Measurements from ENCODE around the gene SYDE1.
"Not testable (repeated sequence)": the region's sequence is repeated elsewhere in the genome, so short reads cannot be mapped to it uniquely, and the experiment has no call there.

The SYDE1 gene, protein sequence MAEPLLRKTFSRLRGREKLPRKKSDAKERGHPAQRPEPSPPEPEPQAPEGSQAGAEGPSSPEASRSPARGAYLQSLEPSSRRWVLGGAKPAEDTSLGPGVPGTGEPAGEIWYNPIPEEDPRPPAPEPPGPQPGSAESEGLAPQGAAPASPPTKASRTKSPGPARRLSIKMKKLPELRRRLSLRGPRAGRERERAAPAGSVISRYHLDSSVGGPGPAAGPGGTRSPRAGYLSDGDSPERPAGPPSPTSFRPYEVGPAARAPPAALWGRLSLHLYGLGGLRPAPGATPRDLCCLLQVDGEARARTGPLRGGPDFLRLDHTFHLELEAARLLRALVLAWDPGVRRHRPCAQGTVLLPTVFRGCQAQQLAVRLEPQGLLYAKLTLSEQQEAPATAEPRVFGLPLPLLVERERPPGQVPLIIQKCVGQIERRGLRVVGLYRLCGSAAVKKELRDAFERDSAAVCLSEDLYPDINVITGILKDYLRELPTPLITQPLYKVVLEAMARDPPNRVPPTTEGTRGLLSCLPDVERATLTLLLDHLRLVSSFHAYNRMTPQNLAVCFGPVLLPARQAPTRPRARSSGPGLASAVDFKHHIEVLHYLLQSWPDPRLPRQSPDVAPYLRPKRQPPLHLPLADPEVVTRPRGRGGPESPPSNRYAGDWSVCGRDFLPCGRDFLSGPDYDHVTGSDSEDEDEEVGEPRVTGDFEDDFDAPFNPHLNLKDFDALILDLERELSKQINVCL

DNA sequence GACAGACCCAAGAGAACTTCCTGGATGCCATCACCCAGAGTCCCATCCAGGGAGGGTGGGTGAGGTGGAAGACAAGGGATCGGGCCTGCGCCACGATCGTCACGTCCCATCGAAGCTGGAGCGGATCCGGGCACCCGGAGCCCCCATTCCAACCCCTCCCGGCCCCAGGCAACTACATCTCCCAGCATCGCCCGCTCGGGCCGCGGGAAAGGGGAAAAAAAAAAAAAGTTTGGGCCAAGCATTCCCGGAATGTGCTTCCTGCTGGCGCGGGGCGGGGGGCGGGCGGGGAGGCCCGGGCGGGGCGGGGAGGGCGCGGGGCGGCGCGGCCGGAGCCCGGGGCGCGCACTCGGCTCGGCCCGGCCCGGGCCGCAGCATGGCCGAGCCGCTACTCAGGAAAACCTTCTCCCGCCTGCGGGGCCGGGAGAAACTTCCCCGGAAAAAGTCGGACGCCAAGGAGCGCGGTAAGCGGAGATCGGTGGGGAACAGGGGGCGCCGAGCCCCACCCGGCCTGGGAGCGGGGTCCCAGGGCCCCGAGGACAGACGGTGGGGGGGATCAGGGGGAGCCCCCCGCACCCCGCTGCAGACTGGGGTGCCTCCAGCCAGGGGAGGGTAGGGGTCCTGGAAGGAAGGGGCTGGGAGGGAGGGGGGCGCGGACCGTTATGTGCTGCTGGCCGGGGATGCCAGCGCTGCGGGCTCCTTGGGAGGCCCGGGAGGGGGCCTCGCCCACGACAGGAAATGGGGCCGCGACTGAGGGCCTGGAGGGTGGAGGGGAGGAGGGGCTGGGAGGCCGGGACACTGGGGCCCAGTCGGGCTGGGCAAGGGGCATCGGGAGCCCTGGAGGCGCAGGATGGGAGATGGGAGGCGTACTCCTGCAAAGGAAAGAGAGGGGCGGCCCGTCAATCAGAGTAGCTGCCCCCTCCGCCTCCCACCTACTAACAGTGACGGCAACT, at the start of gene SYDE1:
SYDE1 (plus strand) TSS at position 341 of the 950 bp plus-strand sequence; CDS start at position 374, 33 bp downstream.
- DNase-seq (ENCODE audit: low spot score): peak; percentile 92

DNA sequence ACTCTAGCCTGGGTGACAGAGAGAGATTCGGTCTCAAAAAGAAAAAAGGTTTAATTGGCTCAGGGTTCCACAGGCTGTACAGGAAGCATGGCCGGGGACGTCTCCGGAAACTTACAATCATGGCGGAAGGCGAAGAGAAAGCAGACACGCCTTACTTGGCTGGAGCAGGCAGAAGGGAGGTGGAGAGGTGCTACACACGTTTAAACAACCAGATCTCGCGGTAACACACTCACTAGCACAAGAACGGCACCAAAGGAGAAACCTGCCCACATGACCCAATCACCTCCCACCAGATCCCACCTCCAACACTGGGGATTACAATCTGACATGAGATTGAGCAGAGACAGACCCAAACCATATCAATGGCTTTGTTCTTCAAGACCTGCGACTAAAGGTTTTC, 45.2 kb upstream of the SYDE1 start:
- no peak for DNase-seq (ENCODE audit: low spot score)

DNA sequence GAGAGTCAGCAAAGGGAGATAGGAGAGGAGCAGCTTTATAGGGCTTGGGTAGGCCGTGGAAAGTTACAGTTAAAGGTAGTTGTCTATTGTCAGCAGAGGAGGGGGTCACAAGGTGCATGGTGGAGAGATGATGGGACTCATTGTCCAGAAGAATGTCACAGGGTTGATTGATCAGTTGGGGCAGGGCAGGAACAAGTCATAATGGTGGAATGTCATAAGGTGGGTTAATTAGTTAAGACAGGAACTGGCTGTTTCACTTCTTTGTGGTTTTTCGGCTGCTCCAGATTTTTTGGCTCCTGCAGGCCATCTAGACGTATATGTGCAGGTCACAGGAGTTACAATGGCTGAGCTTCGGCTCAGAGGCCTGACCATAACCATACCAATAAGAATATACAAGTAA, 36.8 kb upstream of the SYDE1 start:
- not testable (repeated sequence) for DNase-seq (ENCODE audit: low spot score)

DNA sequence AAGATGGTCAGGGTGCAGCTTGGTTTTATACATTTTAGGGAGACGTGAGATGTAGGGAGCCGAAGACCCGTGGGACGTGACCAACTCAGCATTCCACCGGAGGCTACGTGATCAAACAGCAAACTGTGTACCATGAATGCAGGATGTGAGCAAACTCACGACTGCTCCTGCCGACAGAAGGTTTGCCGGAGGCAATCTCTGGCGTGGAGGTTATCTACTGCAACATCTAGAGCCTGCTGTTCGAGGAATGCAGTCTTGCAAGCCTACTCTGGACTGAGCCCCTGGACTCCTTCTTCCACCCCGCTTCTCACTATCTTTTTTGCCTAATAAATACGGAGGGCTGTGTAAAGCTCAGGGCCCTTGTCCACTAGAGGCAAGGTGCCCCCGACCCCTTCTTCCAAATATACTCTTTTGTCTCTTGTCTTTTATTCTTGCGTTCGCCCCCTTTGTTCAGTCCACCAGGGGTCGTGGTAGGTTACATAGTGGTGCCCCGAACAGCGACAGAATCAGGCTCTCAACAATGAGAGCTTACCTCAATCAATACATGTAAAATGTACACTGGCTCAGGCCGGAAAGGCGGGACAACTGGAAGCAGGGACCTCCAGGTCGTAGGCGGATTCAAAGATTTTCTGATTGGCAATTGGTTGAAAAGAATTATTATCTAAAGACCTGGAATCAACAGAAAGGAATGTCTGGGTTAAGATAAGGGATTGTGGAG, 34.1 kb upstream of the SYDE1 start:
- DNase-seq (ENCODE audit: low spot score): no peak

DNA sequence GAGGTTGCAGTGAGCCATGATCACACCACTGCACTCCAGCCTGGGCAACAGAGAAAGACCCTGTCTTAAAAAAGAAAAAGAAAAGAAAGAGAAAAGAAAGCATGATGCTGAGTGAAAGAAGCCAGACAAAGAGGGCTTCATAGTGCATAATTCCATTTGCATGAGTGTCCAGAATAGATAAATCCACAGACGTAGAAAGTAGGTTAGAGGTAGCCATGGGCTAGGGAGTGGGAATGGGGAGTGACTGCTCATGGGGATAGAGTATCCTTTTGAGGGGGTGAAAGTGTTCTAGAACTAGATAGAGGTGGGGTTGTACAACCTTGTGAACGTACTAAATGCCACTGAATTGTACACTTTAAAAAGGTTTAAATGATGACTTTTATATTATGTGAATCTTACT, 32.8 kb upstream of the SYDE1 start:
- DNase-seq (ENCODE audit: low spot score): no peak

DNA sequence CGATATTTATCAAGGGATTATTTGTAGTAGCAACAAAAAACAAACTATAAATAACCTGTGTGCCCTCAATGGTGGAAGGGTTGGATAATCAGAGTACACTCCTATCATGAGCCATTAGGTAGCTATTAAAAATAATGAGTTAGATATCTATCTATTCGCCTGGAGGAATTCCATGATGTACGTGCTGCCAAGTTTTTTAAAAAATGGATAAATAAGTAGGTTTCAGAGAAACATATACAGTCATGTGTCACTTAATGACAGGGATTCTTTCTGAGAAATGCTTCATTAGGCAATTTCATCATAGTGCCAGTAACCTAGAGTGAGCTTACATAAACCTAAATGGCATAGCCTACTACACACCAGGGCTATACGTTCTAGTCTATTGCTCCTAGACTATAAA, 31.4 kb upstream of the SYDE1 start:
- DNase-seq (ENCODE audit: low spot score): no peak

DNA sequence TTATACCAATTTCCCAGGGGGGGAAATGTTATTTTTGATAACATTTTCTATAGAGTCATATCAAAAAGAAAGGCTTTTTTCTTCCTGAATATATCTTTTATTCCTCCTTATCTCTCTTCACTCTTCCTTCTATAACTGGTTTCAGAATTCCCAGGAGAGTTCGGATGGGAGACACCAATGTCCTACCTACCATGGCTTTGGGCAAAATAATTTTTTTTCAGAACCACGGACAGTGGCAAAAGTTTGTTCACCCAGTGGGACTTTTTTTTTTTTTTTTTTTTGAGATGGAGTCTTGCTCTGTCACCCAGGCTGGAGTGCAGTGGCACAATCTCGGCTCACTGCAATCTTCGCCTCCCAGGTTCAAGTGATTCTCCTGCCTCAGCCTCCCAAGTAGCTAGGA, 27.2 kb upstream of the SYDE1 start:
- DNase-seq (ENCODE audit: low spot score): not testable (repeated sequence)

DNA sequence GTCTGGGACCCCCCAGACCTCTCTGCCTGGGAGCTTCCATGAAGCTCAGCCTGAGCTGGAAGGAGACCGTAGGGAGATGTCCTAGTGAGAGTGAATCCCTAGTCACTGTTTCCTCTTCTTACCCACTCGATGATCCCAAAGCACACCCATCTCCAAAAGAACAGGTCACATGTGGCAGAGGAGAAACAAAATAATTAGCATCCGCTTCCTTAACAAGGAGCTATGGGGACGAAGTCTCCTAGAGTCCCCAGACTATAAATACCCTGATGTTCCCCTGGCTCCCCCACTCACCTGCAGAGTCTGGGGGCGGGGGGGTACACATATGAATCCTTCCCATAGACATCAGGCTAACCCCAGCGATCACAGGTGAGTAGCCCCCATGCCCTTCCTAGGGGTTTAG, 25.3 kb upstream of the SYDE1 start, which contains the start of gene OR1I1:
OR1I1 (plus strand) TSS at position 301 of the 400 bp plus-strand sequence. CDS start 4,855 bp downstream, outside the sequence.
- no peak for DNase-seq (ENCODE audit: low spot score)

DNA sequence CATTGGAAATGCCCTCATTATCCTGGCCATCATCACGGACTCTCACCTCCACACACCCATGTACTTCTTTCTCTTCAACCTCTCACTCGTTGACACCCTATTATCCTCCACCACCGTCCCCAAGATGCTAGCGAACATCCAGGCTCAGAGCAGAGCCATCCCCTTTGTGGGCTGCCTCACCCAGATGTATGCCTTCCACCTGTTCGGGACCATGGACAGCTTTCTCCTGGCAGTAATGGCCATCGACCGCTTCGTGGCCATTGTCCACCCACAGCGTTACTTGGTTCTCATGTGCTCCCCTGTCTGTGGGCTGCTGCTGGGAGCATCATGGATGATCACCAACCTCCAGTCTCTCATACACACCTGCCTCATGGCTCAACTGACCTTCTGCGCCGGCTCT, 20.0 kb upstream of the SYDE1 start:
- no peak for DNase-seq (ENCODE audit: low spot score)

DNA sequence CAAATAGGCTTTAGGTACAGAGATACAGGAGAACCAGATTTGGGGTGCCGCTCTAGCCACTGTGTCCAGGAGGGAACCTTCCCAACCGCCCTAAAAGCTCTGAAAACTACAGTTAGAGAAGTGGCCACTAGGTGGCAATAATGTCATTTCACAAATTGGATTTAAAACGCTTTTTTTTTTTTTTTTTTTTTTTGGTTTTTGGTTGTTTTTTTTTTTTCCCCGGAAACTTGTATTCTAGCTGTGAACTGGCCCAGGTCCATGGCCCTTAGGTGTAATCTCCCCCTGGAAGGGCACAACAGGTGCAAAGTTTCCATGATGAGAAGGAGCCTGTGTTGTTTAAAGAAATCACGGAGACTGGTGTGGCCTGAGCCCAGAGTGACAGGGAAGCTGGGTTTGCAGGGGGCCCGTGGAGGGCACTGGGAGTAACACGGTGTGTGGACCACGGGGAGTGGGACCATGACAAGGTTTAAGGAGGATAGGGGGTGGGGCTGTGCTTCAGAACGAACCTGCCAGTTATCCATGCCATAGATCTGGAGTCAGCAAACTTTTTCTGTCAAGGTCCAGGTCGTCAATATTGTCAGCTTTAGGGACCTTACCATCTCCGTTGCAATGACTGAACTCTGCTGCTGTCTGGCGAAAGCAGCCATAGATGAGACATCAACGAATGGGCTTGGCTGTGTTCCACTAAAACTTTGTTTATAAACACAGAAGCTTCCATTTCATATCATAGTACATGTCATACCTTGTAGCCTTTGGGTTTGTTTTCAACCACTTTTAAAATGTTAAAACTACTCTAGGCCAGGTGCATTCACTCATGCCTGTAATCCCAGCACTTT, 15.1 kb upstream of the SYDE1 start:
- peak; percentile 36 for DNase-seq (ENCODE audit: low spot score)

DNA sequence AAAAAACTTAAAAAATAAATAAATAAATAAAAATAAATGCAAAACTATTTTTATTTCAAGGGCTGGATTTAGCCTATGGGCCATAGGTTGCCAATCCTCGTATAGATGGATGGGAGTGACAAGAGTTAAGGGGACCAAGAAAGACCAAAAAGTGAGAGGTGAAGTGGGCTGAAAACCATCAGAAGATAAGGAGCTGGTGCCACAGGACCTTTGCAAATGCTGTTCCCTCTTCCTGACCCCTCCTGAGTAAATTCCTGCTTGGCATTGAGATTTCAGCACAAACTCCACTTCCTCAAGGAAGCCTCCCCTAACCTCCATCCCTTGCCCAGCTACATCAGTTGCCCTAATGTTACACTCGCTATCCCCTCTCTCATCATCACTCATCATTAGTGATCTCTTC, 14.2 kb upstream of the SYDE1 start:
- no peak for DNase-seq (ENCODE audit: low spot score)

DNA sequence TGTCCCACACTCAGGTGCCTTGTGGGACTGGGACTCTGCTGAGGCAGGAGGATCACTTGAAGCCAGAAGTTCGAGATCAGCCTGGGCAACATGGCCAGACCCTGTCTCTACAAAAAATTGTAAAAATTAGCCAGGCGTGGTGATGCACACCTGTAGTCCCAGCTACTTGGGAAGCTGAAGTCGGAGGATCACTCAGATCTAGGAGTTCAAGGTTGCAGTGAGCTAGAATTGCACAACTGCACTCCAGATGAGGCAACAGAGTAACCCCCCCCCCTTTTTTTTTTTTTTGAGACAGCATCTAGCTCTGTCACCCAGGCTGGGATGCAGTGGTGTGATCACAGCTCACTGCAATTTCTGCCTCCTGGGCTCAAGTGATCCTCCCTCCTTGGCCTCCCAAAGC, 11.0 kb upstream of the SYDE1 start:
- no peak for DNase-seq (ENCODE audit: low spot score)

DNA sequence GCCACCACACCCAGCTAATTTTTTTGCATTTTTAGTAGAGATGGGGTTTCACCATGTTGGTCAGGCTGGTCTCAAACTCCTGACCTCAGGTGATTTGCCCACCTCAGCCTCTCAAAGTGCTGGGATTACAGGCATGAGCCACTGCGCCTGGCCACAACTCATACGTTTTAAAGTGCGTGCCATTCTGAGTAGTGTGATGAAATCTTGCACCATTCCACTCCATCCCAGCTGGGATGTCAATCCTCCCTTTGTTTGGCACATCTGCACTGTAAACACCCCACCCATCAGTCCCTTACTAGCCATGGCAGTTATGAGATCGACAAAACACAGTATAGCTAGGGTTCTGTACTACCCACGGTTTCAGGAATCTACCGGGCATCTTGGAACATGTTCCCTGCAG, 9.2 kb upstream of the SYDE1 start:
- not testable (repeated sequence) for DNase-seq (ENCODE audit: low spot score)

DNA sequence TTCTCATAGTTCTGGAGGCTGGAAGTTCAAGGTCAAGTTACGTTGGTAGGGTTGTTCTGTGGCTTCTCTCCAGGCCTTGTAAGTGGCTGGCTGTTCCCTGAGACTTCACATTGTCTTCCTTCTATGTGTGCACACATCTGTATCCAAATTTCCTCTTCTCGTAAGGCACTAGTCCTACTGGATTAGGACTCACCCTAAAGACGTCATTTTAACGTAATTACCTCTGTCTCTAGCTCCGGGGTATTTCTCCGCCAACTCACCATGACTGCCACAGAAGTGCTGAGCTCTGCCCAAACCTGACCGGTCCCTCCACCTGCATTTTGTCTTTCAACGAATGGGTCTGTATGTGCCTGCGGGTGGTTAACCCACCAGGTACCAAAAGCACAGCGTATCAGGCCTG, 8.7 kb upstream of the SYDE1 start:
- DNase-seq (ENCODE audit: low spot score): no peak

DNA sequence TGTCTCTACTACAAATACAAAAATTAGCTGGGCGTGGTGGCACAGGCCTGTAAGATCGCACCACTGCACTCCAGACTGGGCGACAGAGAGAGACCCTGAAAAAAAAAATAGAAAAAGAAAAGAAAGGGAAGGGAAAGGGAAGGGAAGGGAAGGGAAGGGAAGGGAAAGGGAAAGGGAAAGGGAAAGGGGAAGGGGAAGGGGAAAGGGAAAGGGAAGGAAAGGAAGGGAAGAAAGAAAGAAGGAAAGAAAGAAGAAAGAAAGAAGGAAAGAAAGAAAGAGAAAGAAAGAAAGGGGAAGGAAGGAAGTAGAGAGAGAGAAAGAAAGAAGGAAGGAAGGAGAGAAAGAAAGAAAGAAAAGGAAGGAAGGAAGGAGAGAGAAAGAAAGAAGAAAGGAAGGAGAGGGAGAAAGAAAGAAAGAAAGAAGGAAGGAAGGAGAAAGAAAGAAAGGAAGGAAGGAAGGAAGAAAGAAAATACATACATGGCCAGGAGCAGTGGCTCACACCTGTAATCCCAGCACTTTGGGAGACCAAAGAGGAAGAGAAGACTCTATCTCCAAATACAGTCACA, 8.1 kb upstream of the SYDE1 start:
- DNase-seq (ENCODE audit: low spot score): no peak

DNA sequence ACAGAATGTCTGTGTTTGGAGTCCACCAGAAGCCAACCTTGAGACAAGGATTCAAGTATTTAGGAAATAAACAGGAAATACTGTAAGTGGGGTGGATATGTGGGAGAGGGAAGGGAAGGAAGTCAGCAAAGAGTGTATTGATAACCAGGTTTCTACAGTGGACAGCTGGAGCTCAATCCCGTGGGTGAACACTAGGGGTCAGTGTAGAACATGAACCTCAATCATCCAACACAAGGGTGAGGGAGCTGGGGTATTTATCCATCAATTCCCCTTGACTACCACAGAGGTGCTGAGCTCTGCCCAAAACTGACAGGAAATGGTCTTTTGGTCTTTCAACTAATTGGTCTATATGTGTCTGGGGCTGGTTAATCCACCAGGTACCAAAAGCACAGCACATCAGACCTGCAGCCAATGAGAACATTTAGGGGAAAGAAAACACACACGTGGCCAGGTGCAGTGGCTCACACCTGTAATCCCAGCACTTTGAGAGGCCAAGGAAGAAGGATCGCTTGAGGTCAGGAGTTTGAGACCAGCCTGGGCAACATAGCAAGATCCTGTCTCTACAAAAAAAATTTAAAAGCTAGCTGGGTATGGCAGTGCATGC, 5.6 kb upstream of the SYDE1 start:
- no peak for DNase-seq (ENCODE audit: low spot score)

DNA sequence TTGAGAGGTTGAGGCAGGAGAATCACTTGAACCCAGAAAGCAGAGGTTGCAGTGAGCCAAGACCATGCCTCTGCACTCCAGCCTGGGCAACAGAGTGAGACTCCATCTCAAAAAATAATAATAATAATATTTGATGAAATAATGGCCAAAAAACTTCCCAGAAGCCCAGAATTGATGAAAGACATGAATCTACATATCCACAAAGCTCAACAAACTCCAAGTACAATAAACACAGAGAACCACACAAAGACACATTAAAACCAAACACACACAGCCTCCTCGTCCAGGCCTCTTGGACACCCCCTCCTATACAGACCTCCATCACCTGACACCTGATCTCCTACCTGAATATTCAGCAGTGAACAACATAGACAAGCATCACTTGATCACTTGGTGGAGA, 3.2 kb upstream of the SYDE1 start:
- DNase-seq (ENCODE audit: low spot score): no peak

DNA sequence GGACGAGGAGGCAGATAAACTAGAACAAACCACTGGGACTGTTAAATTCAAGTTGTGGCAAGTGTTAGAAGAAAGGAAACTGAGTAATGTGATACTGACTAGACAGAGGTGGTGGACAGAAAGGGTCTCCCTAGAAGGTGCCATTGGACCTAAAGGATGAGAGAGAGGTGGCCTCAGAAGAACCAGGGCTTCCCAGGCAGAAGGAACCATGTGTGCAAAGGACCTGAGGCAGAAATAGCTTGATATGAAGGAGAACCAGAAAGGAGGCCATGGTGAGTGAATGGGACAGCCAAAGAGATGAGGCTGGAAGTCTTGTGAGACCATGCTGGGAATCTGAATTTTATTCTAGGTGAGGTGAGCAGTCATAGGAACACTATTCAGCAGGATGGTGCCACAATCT, 2.8 kb upstream of the SYDE1 start:
- no peak for DNase-seq (ENCODE audit: low spot score)

DNA sequence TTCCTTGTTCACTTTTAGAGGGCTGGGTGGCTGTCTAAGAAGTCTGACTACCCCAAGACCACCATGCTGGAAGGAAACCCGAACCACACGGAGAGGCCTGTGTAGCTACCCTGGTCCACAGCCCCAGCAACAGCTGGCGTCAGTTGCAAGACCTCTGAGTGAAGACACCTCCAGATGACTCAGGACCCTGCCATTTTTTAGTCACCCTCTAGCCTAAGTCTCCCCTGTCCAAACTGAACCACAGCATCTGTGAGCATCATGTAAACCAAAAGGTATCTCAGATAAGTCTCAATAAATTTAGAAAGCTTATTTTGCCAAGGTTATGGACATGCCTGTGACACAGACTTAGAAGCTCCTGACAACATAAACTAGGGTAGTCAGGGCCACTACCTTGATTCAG, 2.2 kb upstream of the SYDE1 start:
- DNase-seq (ENCODE audit: low spot score): no peak
